Natural killer cell (primary cell): ENCODE data around the gene JAKMIP1. TPM values are rescaled to one million over a fixed set of nuclear protein-coding genes. Genes with fewer than 3 reads are reported as not detected.

Experiments
- ATAC-seq, 3 donors: fragments of 150-1000 bp in 2 of 3; fragments of 200-7000 bp in 1 of 3; cut with Tn5 transposase; 1 replicate in 1 of 3; 2 replicates in 2 of 3; pipeline ENCODE4 v1.10.0; 2021; ENCODE audit warnings: mild to moderate bottlenecking in 2 of 3, moderate library complexity in 2 of 3
- DNase-seq, 2 donors: peaks; one replicate each; pipeline versions ENCODE4 v3.0.0 to v3.0.0-alpha.2; 2013 to 2021; ENCODE audit warnings: mixed read lengths in 1 of 2
- H3K27ac ChIP-seq: one replicate; pipeline ENCODE4 v1.5.1; 2013; ENCODE audit warnings: mild to moderate bottlenecking, low read length
- H3K27me3 ChIP-seq: one replicate; pipeline ENCODE4 v1.6.1; 2013; ENCODE audit warnings: low read length; ENCODE audit not compliant: control insufficient read depth, insufficient read depth
- H3K36me3 ChIP-seq: one replicate; pipeline ENCODE4 v1.6.1; 2013; ENCODE audit warnings: low read length; ENCODE audit not compliant: control insufficient read depth, insufficient read depth
- H3K4me1 ChIP-seq: one replicate; pipeline ENCODE4 v1.6.1; 2013; ENCODE audit warnings: low read length; ENCODE audit not compliant: control insufficient read depth, insufficient read depth
- H3K4me3 ChIP-seq: one replicate; pipeline ENCODE4 v1.5.1; 2013; ENCODE audit warnings: low read length
- H3K9me3 ChIP-seq: one replicate; pipeline ENCODE4 v1.6.1; 2013; ENCODE audit warnings: low read length; ENCODE audit not compliant: control insufficient read depth, insufficient read depth
- H3K27ac Mint-ChIP-seq, 2 donors: one replicate each; pipeline ENCODE4 v1.8.0; 2022; ENCODE audit warnings: mild to moderate bottlenecking in 2 of 2, mixed read lengths in 2 of 2, moderate library complexity in 1 of 2
- H3K27me3 Mint-ChIP-seq, 2 donors: one replicate each; pipeline ENCODE4 v1.8.0; 2022; ENCODE audit warnings: low read depth in 2 of 2, mixed read lengths in 2 of 2
- H3K36me3 Mint-ChIP-seq: one replicate; pipeline ENCODE4 v1.8.0; 2022; ENCODE audit warnings: mixed read lengths
- H3K4me1 Mint-ChIP-seq, 2 donors: one replicate each; pipeline ENCODE4 v1.8.0; 2022; ENCODE audit warnings: mixed read lengths in 2 of 2
- H3K4me3 Mint-ChIP-seq: one replicate; pipeline ENCODE4 v1.8.0; 2022; ENCODE audit warnings: mild to moderate bottlenecking, moderate library complexity, mixed read lengths
- H3K9me3 Mint-ChIP-seq, 2 donors: one replicate each; pipeline ENCODE4 v1.8.0; 2022; ENCODE audit warnings: mixed read lengths in 2 of 2
- WGBS: methylation state at CpG from one replicate; pipeline ENCODE4 v1.1.7; 2013; ENCODE audit warnings: missing lambda C conversion rate; ENCODE audit not compliant: insufficient coverage; 5-methylcytosine and 5-hydroxymethylcytosine counted together
- intact Hi-C: fragments of 100-400 bp; cut with micrococcal nuclease; formaldehyde crosslinking; loops from one replicate; pipeline ENCODE4 v1.14.2; 2022
- total RNA-seq, 4 donors: library from RNA; stranded (reverse); fragments of 120-200 nt in 1 of 4; gene quantifications; one replicate each; pipeline versions ENCODE4 v1.2.3 to v1.2.4, GENCODE V29; 2013 to 2022
- TF ChIP-seq, protein P1 (sequence below): fragments of 200-600 bp; IDR thresholded peaks from one replicate; pipeline ENCODE4 v1.8.0; 2022; ENCODE audit warnings: antibody characterized with exemption

Gene JAKMIP1
- total RNA-seq, 3 donors from 2014 or later (not counting 1 experiment from before 2014, with no cell fraction given), result 8.8 to 21.8 (median 16.4) TPM

DNA sequence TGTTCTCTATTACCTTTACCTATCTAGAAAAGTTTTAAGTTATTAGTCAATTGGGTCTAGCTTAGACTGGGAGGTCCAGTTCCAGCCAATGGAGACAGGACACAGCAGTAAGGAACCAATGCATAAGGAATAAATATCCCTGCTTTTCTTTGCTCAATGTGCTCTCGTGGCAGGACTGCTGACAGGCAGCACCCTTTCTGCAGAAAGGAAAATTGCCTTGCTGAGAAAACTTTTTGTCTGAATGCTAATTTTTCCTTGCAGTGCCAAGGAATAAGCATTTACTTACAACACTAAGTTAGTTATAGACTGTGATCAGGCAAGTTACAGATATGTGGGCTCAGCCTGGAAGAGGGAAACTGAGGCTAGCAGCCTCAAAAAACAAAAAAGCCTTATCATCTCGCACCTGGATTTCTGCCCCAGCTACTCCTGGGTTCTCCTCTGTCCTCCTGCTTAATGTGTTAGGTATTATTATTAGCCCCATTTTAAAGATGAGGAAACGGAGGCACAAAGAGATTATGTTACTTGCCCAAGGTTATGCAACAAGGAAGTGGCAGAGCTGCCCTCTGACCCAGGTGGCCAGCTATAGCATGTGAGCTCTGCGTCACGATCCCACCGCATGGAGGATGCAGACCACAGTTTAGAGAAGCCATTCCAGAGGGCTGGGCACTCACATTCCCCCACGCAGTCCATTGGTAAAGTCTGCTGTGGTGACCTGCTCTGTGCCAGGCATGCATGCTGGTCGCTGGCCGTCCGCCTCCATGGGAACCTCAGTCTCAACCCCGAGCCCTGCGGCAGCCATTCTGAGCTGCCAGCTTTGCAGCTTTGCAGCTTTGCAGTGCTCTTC lies 141.6 kb downstream of the JAKMIP1 start:
- DNase-seq (no peak), ATAC-seq (no peak)
- H3K36me3 ChIP-seq, result peaks cover 21% of the 10 kb centered on the region
- no peaks in the 10 kb centered on the region for H3K27me3 ChIP-seq
- no peak overlapping the region for H3K27ac Mint-ChIP-seq
- no peak overlapping the region for H3K4me3 ChIP-seq
- WGBS, result 98% methylated on average over 12 of the region's 12 CpGs
- H3K4me3 Mint-ChIP-seq, result no peak overlapping the region
- peaks cover 0 to 5% of the 10 kb centered on the region in 2 donors for H3K9me3 Mint-ChIP-seq
- H3K4me1 ChIP-seq, result no peaks in the 10 kb centered on the region
- peaks cover 34% of the 10 kb centered on the region for H3K9me3 ChIP-seq
- no peaks in the 10 kb centered on the region for H3K27me3 Mint-ChIP-seq
- TF ChIP-seq, protein P1, sequence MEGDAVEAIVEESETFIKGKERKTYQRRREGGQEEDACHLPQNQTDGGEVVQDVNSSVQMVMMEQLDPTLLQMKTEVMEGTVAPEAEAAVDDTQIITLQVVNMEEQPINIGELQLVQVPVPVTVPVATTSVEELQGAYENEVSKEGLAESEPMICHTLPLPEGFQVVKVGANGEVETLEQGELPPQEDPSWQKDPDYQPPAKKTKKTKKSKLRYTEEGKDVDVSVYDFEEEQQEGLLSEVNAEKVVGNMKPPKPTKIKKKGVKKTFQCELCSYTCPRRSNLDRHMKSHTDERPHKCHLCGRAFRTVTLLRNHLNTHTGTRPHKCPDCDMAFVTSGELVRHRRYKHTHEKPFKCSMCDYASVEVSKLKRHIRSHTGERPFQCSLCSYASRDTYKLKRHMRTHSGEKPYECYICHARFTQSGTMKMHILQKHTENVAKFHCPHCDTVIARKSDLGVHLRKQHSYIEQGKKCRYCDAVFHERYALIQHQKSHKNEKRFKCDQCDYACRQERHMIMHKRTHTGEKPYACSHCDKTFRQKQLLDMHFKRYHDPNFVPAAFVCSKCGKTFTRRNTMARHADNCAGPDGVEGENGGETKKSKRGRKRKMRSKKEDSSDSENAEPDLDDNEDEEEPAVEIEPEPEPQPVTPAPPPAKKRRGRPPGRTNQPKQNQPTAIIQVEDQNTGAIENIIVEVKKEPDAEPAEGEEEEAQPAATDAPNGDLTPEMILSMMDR, result no peak
- no peaks in the 10 kb centered on the region for H3K36me3 Mint-ChIP-seq
- intact Hi-C loops, result no loop called here
- no peak overlapping the region for H3K27ac ChIP-seq
- no peaks in the 10 kb centered on the region for H3K4me1 Mint-ChIP-seq

DNA sequence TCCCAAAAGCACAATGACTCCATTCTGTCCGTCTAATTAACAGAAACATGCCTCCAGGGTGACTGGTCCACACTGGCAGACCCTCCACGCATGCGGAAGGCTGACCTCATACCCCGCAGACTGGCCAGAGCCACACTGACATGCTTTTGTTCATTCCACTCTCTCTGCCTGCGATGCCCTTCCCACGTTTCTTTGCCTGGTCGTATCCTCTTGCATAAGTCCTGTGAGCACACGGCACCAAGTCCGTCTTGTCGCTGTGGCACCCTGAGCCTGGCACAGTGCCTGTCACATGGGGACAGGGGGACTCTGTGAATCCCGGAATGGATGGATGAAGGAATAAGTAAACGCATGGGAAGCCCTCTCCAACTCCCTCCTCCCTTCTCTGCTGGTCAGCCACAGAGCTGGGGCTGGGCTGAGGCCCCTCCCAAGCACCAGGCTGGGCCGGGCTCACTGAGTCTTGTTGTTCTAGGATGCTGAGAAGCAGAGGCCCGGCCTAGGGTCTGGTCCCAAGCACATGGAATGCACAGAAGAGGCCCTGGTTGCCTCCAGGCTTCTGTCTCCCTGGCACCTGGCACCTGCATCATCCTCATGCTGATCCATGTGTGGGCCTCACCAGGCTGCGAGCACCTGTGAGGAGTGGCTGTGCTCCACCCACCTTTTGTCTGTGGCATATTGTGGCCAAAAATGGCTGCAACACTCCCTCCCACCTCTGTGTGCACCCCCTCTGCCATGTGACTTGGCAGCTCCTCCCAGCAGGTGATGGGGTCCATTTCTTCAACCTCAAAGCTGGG lies 143.2 kb downstream of the JAKMIP1 start:
- Mint-ChIP-seq H3K27ac (no peak overlapping the region), H3K4me1 (no peaks in the 10 kb centered on the region), H3K9me3 (peaks cover 0 to 5% of the 10 kb centered on the region in 2 donors), H3K36me3 (no peaks in the 10 kb centered on the region), H3K27me3 (no peaks in the 10 kb centered on the region), H3K4me3 (no peak overlapping the region)
- ATAC-seq, result no peak
- no peak overlapping the region for H3K4me3 ChIP-seq
- TF ChIP-seq, protein P1, result no peak
- DNase-seq, result no peak
- intact Hi-C loops, result no loop called here
- no peaks in the 10 kb centered on the region for H3K4me1 ChIP-seq
- H3K9me3 ChIP-seq, result peaks cover 34% of the 10 kb centered on the region
- 94% methylated on average over 14 of the region's 15 CpGs for WGBS
- H3K27ac ChIP-seq, result no peak overlapping the region
- no peaks in the 10 kb centered on the region for H3K27me3 ChIP-seq
- H3K36me3 ChIP-seq, result peaks cover 21% of the 10 kb centered on the region

DNA sequence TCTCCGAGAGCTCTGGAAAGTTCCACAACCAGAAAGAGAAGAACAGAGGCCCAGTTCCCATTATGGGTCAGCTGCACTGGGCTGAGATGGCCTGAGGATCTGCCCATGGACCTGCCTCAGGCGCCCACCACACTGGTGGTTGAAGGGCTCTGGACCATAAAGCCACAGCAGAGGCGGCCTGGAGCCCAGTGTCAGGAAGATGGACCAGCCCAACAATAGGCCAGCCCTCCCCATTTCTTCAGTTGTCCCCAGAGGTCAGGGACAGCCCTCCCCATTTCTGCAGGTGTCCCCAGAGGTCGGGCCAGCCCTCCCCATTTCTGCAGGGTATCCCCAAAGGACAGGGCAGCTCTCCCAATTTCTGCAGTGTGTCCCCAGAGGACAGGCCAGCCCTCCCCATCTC lies 144.9 kb downstream of the JAKMIP1 start:
- Mint-ChIP-seq H3K36me3 (no peaks in the 10 kb centered on the region), H3K9me3 (peaks cover 0 to 5% of the 10 kb centered on the region in 2 donors), H3K27me3 (no peaks in the 10 kb centered on the region), H3K4me1 (no peaks in the 10 kb centered on the region), H3K4me3 (no peak overlapping the region), H3K27ac (no peak overlapping the region)
- Histone ChIP-seq H3K27ac (no peak overlapping the region), H3K27me3 (no peaks in the 10 kb centered on the region), H3K4me1 (no peaks in the 10 kb centered on the region), H3K4me3 (no peak overlapping the region), H3K36me3 (peaks cover 14% of the 10 kb centered on the region), H3K9me3 (peaks cover 31% of the 10 kb centered on the region)
- intact Hi-C loops, result no loop called here
- 85% methylated on average over 4 of the region's 4 CpGs for WGBS
- DNase-seq (no peak), ATAC-seq (no peak)
- TF ChIP-seq, protein P1, result no peak
